HCT116 (cell line): ENCODE data around the gene WASL.

Source experiments
- EZH2 ChIP-seq: fragments of 200-600 bp; sonication (generic); IDR thresholded peaks from 2 replicates; pipeline ENCODE4 v1.6.1; 2017; ENCODE audit warnings: antibody characterized with exemption, mixed run types
- EZH2phosphoT487 ChIP-seq: fragments of 200-600 bp; IDR thresholded peaks from 2 replicates; pipeline ENCODE4 v1.6.1; 2018; ENCODE audit warnings: antibody characterized with exemption, borderline replicate concordance
- POLR2A ChIP-seq: IDR thresholded peaks from 2 replicates; pipeline ENCODE4 v1.7.0; 2011; ENCODE audit warnings: borderline replicate concordance; ENCODE audit not compliant: insufficient read depth, insufficient read length; ENCODE audit errors: extremely low read depth
- POLR2AphosphoS5 ChIP-seq: IDR thresholded peaks from 2 replicates; pipeline ENCODE4 v1.6.1; 2011; ENCODE audit warnings: mild to moderate bottlenecking, low read depth, low read length, moderate library complexity
- ZFX ChIP-seq: fragments of 450-650 bp; IDR thresholded peaks from 2 replicates; pipeline ENCODE4 v1.6.1; 2017
- TF ChIP-seq, protein P1 (sequence below), 3 experiments: fragments of 200-600 bp in 1 of 3; sonication (generic) in 1 of 3; IDR thresholded peaks in 2 of 3; conservative IDR thresholded peaks in 1 of 3; 2 replicates each; pipeline ENCODE4 v1.5.1; 2012 to 2017; ENCODE audit warnings: low read depth in 2 of 3, low read length in 2 of 3, antibody characterized with exemption in 1 of 3, borderline replicate concordance in 1 of 3, control low read depth in 1 of 3, mild to moderate bottlenecking in 1 of 3, mixed read lengths in 1 of 3, mixed run types in 1 of 3, moderate library complexity in 1 of 3; ENCODE audit not compliant: insufficient read depth in 1 of 3
- TF ChIP-seq, protein P2 (sequence below): IDR thresholded peaks from 2 replicates; pipeline ENCODE4 v1.6.1; 2012; ENCODE audit warnings: low read depth

DNA sequence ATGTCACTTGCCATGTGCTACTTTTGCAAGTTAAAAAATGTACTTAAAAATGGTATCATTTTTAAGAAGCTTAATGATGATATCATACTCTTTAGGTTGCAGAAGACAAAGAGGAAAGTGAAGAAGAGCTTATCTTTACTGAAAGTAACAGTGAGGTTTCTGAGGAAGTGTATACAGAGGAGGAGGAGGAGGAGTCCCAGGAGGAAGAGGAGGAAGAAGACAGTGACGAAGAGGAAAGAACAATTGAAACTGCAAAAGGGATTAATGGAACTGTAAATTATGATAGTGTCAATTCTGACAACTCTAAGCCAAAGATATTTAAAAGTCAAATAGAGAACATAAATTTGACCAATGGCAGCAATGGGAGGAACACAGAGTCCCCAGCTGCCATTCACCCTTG is 87.0 kb downstream of the WASL start:
- TF ChIP-seq EZH2phosphoT487 (no peak), EZH2 (no peak), POLR2AphosphoS5 (no peak), ZFX (no peak), POLR2A (no peak)
- TF ChIP-seq, protein P1, sequence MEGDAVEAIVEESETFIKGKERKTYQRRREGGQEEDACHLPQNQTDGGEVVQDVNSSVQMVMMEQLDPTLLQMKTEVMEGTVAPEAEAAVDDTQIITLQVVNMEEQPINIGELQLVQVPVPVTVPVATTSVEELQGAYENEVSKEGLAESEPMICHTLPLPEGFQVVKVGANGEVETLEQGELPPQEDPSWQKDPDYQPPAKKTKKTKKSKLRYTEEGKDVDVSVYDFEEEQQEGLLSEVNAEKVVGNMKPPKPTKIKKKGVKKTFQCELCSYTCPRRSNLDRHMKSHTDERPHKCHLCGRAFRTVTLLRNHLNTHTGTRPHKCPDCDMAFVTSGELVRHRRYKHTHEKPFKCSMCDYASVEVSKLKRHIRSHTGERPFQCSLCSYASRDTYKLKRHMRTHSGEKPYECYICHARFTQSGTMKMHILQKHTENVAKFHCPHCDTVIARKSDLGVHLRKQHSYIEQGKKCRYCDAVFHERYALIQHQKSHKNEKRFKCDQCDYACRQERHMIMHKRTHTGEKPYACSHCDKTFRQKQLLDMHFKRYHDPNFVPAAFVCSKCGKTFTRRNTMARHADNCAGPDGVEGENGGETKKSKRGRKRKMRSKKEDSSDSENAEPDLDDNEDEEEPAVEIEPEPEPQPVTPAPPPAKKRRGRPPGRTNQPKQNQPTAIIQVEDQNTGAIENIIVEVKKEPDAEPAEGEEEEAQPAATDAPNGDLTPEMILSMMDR (IDR thresholded peaks at IDR 0.05 in 2 of 3, conservative IDR thresholded peaks at IDR 0.05 in 1 of 3; ENCODE audit: borderline replicate concordance in 1 of 3, insufficient read depth in 1 of 3, low read depth in 2 of 3, low read length in 2 of 3): no peak
- TF ChIP-seq, protein P2, sequence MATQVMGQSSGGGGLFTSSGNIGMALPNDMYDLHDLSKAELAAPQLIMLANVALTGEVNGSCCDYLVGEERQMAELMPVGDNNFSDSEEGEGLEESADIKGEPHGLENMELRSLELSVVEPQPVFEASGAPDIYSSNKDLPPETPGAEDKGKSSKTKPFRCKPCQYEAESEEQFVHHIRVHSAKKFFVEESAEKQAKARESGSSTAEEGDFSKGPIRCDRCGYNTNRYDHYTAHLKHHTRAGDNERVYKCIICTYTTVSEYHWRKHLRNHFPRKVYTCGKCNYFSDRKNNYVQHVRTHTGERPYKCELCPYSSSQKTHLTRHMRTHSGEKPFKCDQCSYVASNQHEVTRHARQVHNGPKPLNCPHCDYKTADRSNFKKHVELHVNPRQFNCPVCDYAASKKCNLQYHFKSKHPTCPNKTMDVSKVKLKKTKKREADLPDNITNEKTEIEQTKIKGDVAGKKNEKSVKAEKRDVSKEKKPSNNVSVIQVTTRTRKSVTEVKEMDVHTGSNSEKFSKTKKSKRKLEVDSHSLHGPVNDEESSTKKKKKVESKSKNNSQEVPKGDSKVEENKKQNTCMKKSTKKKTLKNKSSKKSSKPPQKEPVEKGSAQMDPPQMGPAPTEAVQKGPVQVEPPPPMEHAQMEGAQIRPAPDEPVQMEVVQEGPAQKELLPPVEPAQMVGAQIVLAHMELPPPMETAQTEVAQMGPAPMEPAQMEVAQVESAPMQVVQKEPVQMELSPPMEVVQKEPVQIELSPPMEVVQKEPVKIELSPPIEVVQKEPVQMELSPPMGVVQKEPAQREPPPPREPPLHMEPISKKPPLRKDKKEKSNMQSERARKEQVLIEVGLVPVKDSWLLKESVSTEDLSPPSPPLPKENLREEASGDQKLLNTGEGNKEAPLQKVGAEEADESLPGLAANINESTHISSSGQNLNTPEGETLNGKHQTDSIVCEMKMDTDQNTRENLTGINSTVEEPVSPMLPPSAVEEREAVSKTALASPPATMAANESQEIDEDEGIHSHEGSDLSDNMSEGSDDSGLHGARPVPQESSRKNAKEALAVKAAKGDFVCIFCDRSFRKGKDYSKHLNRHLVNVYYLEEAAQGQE: no peak
